GM19240 (cell line): ENCODE data around the gene CCDC187.

Source experiments
- DNase-seq: peaks from one replicate; pipeline ENCODE4 v3.0.0; 2011; ENCODE audit warnings: low spot score; ENCODE audit not compliant: insufficient read length

CCDC187 gene

DNA sequence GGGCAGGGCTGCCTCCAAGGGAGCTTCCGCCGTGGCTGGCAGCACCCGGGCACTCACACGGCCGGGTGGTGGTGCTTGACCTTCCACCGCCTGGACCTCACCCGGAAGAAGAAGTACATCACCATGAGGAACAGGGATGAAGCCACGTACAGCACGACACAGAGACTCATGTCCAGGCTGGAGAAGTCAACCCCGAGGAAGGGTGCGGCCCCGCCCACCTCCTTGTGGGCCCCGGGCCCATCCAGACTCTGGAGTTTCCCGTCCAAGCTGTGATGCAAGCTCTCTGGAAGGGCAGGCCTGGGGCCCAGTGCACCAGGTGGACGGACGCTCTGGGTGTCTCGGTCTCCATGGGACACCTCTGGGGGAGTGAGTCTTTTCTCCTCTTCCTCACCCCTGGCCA lies 95.2 kb downstream of the CCDC187 start:
- DNase-seq, result no peak

DNA sequence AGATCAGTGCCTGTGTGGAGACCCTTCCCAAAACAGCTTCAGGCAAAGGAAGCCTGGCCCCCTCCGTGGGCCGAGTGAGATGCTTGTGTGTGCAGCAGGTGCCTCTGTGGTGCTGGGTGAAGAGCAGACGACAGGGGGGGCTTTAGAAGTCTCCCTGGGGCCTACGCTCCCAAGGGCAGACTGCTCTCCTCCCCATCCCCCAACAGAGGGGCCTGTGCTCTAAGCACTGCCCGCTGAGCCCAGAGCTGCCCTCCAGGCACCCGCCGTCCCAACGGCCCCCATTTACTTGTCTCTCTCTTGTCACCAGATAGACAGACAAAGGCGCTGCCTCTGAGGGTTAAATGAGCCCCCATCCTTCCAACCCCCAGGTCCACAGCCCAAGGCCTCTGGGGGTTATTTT lies 96.3 kb downstream of the CCDC187 start:
- DNase-seq, result no peak

DNA sequence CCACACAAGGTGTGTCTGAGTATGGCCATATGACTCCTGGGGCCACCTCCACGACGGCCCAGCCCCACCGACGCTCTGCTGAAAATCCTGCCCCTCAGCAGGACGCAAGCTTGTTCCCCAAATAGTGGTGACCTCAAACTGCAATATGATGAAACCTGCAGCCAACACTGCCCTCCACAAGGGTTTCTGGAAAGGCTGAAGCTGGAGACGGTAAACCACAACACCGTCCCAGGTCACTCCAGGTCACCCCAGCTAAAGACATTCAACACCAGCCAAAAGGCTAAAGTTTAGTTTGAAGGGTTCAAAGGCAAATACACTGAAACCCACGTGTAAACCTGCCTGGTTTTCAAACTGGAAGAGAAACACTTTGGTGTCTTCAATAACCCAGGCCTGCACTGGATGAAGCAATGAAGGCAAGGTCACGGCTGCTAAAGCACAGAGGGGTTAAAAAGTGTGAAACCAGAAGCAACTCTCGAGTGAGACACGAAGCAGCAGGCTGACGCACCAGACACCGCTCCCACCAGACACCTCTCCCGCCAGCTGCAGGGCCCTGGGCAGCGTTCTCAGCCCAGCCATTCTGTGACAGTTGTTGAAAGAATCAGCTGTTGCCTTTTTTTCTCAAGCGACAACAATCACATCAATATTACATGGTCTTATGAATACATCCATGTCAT lies 97.2 kb downstream of the CCDC187 start:
- DNase-seq, result no peak

DNA sequence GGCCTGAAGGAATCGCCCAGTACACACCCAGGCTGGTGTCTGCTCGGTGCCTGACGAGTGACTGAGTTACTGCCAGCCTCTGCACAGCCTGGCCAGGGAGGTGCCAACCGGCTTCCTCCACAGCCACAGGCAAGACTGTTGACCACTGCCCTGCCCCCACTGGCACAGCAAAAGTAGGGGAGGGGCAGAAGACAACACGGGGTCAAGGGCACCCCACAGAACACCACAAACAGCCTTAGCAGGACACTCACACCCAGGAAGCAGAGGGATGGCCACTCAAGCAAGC lies 98.2 kb downstream of the CCDC187 start:
- DNase-seq, result no peak

DNA sequence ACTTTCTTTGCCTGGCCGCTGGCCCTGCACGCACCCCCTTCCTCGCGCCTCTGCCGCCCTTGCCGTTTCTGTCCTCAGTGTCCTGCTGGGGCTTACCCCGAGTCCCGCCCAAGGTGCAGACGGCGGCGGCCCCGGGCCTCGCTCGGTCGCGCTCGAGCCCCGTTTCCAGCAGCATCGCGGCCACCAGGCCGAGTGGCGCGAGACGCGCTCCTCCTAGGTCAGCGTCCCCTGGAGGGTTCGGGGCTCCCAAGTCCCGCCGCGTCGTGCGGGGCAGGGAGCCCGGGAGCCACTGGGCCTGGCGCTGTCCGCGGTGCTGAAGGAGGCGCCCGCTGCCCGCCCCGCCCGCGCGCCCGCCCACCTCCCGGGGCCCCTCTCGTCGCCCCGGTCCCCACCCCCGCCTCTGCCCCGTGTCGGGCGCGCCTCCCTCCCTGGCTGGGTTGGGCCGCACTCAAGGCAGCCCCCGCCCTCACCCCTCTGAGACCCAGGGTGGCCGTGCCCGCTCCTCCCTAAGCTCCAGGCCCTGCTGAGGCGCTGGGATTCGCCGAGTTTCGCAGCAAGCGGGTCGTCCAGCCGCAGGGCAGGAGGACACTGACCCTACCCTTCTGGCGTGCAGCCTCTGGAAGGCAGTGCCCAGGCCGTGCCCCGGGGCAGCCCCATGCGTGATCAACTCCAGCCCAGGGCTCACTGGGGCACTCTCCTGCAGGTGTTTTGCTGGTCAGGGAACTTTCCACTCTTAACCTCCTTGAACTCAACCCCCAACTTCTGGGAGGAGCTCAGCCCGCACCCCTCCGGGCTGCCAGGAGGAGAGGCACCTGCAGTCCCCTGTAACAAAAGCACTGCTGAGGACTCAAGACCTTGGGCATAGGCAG lies 98.8 kb downstream of the CCDC187 start, which contains the start of gene LHX3:
Gene LHX3, minus strand, starts transcription at position 291 of the 869 bp plus-strand sequence. Its CDS starts 116 bp downstream, at position 175.
- DNase-seq, result no peak

DNA sequence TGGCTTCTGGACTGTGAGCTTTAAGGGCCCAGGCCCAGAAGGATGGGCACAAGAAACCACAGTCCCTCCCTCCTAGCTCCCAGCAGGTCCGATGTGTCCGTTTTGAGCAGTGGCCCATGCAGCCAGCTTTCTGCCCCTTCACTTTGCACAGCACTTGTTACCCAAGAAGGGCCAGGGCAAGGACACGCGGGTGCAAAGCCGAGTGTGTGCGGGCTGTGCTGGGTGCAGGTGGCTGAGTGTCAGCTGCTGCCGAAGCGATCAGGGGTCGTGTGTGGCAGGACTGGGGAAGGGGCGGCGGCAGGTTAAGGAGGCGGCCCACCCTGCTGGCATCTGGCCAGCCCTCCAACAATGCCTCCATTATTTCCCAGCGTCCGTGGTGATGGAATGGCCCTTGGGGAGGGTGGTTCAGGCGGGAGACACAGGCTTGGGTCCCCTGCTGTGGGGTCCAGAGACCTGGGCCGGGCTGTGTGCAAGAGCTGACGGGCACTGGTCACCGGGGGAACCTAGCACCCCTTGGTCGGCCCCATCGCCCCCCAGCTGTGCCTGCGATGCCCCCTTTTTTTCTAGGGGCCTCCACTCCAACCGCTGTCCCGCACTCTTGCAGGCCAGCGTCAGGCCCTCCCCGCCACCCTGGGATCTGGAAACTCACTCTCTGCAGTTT lies 99.6 kb downstream of the CCDC187 start:
- DNase-seq, result no peak

DNA sequence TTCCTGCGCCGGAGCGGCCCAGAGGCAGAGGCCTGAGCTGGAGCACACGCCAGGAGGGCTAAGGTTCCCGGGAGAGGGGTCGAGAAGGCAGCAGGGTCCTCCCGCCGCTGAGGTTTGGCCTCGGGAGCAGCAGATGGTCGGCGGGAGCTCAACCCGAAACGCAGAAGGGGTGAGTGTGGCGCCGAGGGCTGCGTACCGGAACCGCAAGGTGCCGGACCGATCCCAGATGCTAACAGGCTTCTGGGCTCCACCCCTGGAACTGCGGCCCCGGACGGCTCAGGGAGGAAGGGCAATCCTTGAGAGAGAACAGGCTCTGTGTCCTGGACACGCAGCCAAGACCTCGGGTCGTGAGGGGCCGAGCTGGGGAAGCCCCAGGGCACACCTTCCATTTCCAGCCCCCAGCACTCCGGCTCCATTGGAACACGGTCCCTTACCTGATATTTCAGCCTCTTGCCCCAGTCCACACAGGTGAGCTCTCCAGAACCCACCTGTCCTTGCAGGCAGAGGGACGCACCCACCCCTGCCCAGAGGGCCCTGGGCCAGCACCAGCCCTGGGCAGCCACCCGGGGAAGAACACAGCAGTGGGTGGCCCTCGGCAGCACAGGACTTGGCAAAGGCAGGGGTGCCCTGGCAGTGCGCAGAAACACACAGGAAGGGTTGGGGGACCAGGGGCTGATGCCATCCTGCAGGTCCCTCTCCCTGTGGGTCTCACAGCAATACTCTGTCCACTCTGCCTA lies 100.3 kb downstream of the CCDC187 start:
- DNase-seq, result no peak

DNA sequence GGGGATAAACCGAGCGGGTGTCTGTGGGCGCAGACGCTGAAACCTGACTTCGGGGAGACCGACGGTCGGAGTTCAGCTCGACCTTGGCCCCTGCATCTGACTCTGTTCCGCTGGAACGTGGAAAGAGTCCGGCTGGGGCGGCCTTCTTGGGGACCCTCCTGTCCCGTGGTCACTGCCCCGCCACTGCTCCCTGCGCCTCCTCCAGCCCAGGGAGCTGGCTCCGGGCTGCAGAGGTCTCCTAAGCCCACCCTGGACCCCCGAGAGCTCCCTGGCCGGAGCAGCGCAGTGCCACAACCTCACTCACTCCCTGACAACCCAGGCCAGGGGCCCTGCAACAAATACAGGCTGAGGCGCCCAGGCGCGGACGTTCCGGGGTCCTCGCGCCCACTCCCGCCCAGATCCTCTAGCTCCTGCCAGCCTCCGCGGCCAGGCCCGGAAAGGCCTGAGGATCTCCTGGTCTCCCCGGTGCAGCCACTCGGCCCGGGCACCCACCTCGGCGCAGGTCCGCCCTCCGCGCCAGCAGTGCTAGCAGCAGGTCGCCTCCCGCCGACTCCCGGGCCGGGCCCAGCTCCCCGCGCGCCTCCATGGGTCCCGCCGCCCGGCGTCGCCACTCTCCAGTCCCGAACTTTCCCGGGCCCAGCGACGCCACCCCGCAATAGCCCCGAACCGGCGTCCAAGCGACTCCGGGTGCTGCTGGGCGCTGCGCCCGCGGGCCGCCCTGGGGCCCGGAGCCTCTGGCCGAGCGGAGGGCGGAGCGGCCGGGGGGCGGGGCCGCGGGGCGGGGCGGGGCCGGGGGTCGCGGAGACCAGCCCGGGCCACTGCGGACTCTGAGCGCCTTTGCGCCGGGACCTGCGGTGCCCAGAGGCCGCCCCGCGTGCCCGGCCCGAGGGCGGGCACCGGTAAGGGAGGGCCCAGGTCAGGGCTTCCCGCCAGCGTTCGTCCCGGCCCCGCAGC lies 101.2 kb downstream of the CCDC187 start:
- DNase-seq, result no peak

DNA sequence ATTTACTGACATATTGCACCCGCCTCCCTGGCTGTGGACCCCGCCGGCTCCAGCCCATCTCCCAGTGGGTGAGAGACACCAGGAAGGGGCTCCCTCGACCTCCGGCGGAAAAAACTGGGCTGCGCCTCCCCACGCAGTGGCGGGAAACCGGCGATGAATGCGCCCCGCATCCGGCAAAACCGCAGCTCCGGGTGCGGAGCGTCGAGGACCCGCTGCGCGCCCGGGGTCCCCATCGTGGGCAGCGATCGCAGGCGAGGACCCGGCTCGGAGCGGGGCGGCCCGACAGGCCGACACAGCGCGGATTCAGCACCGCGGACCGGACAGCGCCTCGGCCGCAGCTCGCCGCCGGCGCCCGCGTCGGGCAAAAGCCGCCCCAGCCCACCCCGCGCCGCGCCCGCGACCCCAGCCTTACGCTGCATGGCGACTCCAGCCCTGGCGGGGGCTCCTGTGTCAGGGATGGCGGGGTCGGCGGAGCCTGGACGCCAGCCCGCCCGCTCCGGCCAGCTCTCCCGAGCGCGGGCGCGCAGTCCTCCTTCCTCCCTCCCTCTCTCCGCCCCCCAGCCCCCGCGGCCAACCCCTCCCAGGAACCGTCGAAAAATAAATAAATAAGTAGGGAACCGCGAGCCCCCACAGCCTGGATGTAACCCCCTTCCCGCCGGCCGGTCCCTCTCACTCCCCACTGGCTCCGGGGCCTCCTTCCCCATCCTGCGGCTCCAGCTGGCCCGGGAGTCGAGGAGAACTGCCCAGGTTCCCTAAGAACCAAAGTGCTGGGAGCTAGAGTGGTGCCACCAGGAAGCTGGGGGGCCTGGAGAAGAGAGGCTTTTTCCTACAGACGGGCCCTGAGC lies 102.1 kb downstream of the CCDC187 start:
- DNase-seq, result no peak

DNA sequence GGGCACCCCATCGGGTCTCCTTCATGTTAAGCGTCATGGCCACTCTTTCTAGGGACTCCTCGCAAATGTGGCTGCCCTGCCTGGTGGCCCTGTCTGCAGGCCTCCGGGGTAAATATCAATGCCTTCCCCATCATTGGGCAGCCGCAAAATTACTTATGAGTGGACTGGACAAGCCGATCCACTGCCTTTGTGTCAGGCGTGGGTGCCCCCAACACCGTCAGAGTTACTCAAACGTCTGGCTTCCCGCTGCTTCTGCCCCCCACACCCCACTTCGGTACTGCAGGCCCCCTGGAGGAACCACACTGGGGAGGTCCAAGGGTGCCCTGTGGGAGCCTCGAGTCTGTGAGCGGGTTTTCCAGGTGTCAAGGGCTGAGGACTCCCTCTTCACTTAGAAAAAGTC lies 102.7 kb downstream of the CCDC187 start:
- DNase-seq, result no peak

DNA sequence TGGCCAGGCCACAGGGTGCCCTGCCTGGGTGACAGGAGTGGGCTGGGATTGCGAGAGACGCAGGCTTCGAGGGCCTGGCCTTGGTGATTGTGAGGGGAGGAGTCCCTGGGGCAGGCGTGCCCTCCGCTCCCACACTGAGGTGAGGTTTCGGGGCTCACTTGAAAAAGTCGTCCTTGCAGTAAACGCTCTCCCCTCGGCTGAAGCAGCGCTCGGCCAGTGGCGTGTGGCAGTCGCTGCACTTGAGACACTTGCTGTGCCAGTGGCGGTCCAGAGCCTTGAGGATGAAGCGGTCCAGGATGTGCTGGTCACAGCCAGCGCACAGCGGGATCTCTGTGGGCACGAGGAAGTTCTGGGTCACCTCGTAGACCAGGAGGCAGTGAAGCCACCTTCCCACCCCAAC lies 103.5 kb downstream of the CCDC187 start:
- DNase-seq, result no peak
